HepG2 (cell line): Measurements from ENCODE around the gene TRIM28. TPM values are rescaled to one million over a fixed set of nuclear protein-coding genes. Genes with fewer than 3 reads are reported as not detected.

Source experiments
- ARID5B ChIP-seq: IDR thresholded peaks from 2 replicates; pipeline ENCODE4 v1.4.0; 2020; ENCODE audit warnings: mild to moderate bottlenecking, missing genetic modification reagents
- GTF3A ChIP-seq: sonication (generic); formaldehyde crosslinking; conservative IDR thresholded peaks from 2 replicates; pipeline ENCODE4 v1.4.0; 2020; ENCODE audit warnings: mild to moderate bottlenecking, missing genetic modification reagents
- HES4 ChIP-seq: sonication (generic); formaldehyde crosslinking; IDR thresholded peaks from 2 replicates; pipeline ENCODE4 v1.9.0; 2021; ENCODE audit warnings: mild to moderate bottlenecking, missing genetic modification reagents, borderline replicate concordance
- HIVEP1 ChIP-seq: sonication (generic); formaldehyde crosslinking; IDR thresholded peaks from 2 replicates; pipeline ENCODE4 v1.4.0; 2020; ENCODE audit warnings: mild to moderate bottlenecking, missing genetic modification reagents
- HMGXB4 ChIP-seq, 2 experiments: sonication (generic) in 1 of 2; formaldehyde crosslinking in 1 of 2; IDR thresholded peaks; 2 replicates each; pipeline versions ENCODE4 v1.4.0 to v1.6.1; 2018 to 2020; ENCODE audit warnings: missing genetic modification reagents in 2 of 2, borderline replicate concordance in 1 of 2, low read depth in 1 of 2, mild to moderate bottlenecking in 1 of 2, missing biosample characterization in 1 of 2
- IKZF1 ChIP-seq: fragments of 450-650 bp; IDR thresholded peaks from 2 replicates; pipeline ENCODE4 v1.7.1; 2016
- IRF2 ChIP-seq: IDR thresholded peaks from 2 replicates; pipeline ENCODE4 v1.6.1; 2018; ENCODE audit warnings: missing genetic modification reagents, missing compliant biosample characterization
- MBD4 ChIP-seq: IDR thresholded peaks from 2 replicates; pipeline ENCODE4 v1.6.1; 2012; ENCODE audit warnings: low read length, inconsistent platforms, borderline replicate concordance
- NCOA2 ChIP-seq: sonication (generic); formaldehyde crosslinking; IDR thresholded peaks from 2 replicates; pipeline ENCODE4 v1.8.0; 2022; ENCODE audit warnings: inconsistent platforms
- RBM22 ChIP-seq: fragments of 200-400 bp; formaldehyde crosslinking; optimal IDR thresholded peaks from 2 replicates; pipeline ENCODE3; 2017; ENCODE audit warnings: mild to moderate bottlenecking, low read length, moderate library complexity
- TARDBP ChIP-seq: sonication (generic); formaldehyde crosslinking; IDR thresholded peaks from 2 replicates; pipeline ENCODE4 v1.8.0; 2022; ENCODE audit warnings: mild to moderate bottlenecking, missing genetic modification reagents
- TMF1 ChIP-seq: sonication (generic); formaldehyde crosslinking; IDR thresholded peaks from 2 replicates; pipeline ENCODE4 v1.8.1; 2022; ENCODE audit warnings: low read depth, missing genetic modification reagents
- ZEB1 ChIP-seq: IDR thresholded peaks from 2 replicates; pipeline ENCODE4 v1.6.1; 2012; ENCODE audit warnings: mild to moderate bottlenecking, low read depth, inconsistent platforms; ENCODE audit not compliant: insufficient replicate concordance
- ZIK1 ChIP-seq: sonication (generic); formaldehyde crosslinking; IDR thresholded peaks from 2 replicates; pipeline ENCODE4 v1.5.0; 2020; ENCODE audit warnings: mild to moderate bottlenecking, low read depth, missing genetic modification reagents, borderline replicate concordance
- ZNF354B ChIP-seq: sonication (generic); formaldehyde crosslinking; IDR thresholded peaks from 2 replicates; pipeline ENCODE4 v1.8.0; 2022; ENCODE audit warnings: mild to moderate bottlenecking, missing genetic modification reagents
- ZNF446 ChIP-seq: sonication (generic); formaldehyde crosslinking; IDR thresholded peaks from 2 replicates; pipeline ENCODE4 v1.5.0; 2020; ENCODE audit warnings: mild to moderate bottlenecking, missing genetic modification reagents
- ZNF552 ChIP-seq: sonication (generic); formaldehyde crosslinking; IDR thresholded peaks from 2 replicates; pipeline ENCODE4 v1.9.0; 2022; ENCODE audit warnings: missing genetic modification reagents, mild to moderate bottlenecking, borderline replicate concordance
- ZNF570 ChIP-seq: sonication (generic); formaldehyde crosslinking; IDR thresholded peaks from 2 replicates; pipeline ENCODE4 v1.4.0; 2020; ENCODE audit warnings: mild to moderate bottlenecking, missing genetic modification reagents, borderline replicate concordance
- ZNF615 ChIP-seq: sonication (generic); formaldehyde crosslinking; IDR thresholded peaks from 2 replicates; pipeline ENCODE4 v1.5.0; 2020; ENCODE audit warnings: mild to moderate bottlenecking, missing genetic modification reagents, borderline replicate concordance
- polyA plus RNA-seq, 8 experiments: library from polyadenylated mRNA; depleted of rRNA in 3 of 8; stranded (reverse) in 7 of 8; unstranded in 1 of 8; fragments of >200 nt; fragmentation: Illumina TruSeq in 4 of 8; extraction: Trizol in 4 of 8; gene quantifications; 2 replicates each; pipeline versions ENCODE4 v1.2.1 to v1.2.3, GENCODE V29; 2011 to 2016; ENCODE audit warnings: low read depth in 4 of 8, missing spikeins in 1 of 8, mixed read lengths in 1 of 8; ENCODE audit not compliant: insufficient read depth in 1 of 8
- total RNA-seq, 5 experiments: library from RNA; depleted of rRNA; stranded (reverse); fragments of >200 nt; fragmentation: Illumina TruSeq; extraction: Trizol; gene quantifications; 2 replicates each; pipeline ENCODE4 v1.2.3, GENCODE V29; 2016; ENCODE audit warnings: low read depth in 1 of 5
- TF ChIP-seq, protein P1 (sequence below): IDR thresholded peaks from 2 replicates; pipeline ENCODE4 v1.6.1; 2016; ENCODE audit warnings: low read depth, borderline replicate concordance
- TF ChIP-seq, protein P2 (sequence below): sonication (generic); formaldehyde crosslinking; IDR thresholded peaks from 2 replicates; pipeline ENCODE4 v1.4.0; 2020; ENCODE audit warnings: missing genetic modification reagents
- TF ChIP-seq, protein P3 (sequence below): sonication (generic); formaldehyde crosslinking; IDR thresholded peaks from 2 replicates; pipeline ENCODE4 v1.9.0; 2021; ENCODE audit warnings: missing genetic modification reagents, borderline replicate concordance

The TRIM28 gene
- total and polyA plus RNA-seq, 2 of the 13 experiments (the other 11 are each of a cell fraction or from before 2014, with no cell fraction given) = 361 to 439 TPM

DNA sequence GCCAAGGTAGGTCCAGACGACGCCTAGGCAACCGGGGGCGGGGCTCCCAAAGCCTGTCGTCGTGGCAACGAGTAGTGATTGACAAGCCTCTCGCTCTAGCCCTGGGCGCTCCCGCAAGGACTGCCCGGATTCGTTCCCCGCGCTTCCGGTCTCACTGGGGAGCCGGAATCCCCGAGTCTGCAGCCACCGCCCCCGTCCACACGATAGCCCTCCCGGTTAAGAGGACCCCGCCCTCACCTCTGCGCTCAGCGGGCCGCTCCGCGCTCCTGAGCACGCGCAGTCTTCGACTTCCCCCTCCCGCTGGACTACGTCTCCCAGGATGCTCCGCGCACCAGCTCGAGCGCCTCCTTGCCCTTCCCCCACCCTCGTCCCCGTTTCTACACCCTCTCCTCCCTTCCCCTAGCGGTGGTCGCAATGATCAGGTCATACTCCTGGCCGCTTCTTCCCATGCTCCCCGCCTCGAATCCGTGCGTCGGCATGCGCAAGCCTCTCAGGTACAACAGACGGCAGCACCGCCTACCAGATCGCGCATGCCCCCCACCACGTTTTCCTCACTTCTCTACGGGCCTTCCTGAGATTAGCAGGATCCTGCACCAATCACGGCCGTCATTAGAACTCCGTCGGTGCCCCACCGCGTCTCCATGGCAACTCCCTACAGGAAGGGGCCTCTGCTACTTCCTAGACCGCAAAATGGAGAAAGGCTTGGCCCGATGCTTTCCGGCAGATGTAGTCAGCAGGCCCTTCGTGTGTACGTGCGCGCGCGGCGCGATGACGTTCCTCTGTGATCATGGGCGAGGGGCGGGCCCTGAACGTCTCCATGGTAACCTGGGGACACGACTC, 29.2 kb downstream of the TRIM28 start, which contains the start of gene MZF1 (continued):
- TF ChIP-seq ZNF570 (CRISPR knock-in tag) (no peak), ZIK1 (CRISPR knock-in tag) (no peak), GTF3A (no peak), ARID5B (peak; percentile 31; the same call in 1 of the 2 replicates), ZEB1 (peak; percentile 59), MBD4 (no peak), IKZF1 (no peak), ZNF552 (CRISPR knock-in tag) (no peak), HMGXB4 (CRISPR knock-in tag; IDR thresholded peaks at IDR 0.05; ENCODE audit: borderline replicate concordance in 1 of 2, low read depth in 1 of 2) (peak in 1 of 2 experiments; percentile 54; a peak in 1 of 4 replicates), TARDBP (CRISPR knock-in tag) (peak; percentile 79; the same call in 1 of the 2 replicates), IRF2 (CRISPR knock-in tag) (no peak), HES4 (CRISPR knock-in tag) (peak; percentile 82; the same call in 1 of the 2 replicates), TMF1 (CRISPR knock-in tag) (0 out of 2 replicates have a peak, but pooled peaks have one; percentile 37), ZNF615 (CRISPR knock-in tag) (no peak), ZNF354B (CRISPR knock-in tag) (no peak), HIVEP1 (CRISPR knock-in tag) (peak; percentile 64), NCOA2 (CRISPR knock-in tag) (no peak), RBM22 (peak; percentile 100), ZNF446 (CRISPR knock-in tag) (no peak)
- TF ChIP-seq, protein P1, sequence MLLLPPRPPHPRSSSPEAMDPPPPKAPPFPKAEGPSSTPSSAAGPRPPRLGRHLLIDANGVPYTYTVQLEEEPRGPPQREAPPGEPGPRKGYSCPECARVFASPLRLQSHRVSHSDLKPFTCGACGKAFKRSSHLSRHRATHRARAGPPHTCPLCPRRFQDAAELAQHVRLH (CRISPR knock-in tag) = peak; percentile 51; the same call in 1 of the 2 replicates
- TF ChIP-seq, protein P2, sequence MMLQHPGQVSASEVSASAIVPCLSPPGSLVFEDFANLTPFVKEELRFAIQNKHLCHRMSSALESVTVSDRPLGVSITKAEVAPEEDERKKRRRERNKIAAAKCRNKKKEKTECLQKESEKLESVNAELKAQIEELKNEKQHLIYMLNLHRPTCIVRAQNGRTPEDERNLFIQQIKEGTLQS (CRISPR knock-in tag) = peak; percentile 30; the same call in 1 of the 2 replicates
- TF ChIP-seq, protein P3, sequence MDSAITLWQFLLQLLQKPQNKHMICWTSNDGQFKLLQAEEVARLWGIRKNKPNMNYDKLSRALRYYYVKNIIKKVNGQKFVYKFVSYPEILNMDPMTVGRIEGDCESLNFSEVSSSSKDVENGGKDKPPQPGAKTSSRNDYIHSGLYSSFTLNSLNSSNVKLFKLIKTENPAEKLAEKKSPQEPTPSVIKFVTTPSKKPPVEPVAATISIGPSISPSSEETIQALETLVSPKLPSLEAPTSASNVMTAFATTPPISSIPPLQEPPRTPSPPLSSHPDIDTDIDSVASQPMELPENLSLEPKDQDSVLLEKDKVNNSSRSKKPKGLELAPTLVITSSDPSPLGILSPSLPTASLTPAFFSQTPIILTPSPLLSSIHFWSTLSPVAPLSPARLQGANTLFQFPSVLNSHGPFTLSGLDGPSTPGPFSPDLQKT (CRISPR knock-in tag) = no peak
